GM12874 (cell line): Measurements from ENCODE around the gene ANKS1B.

Experiments
- TF ChIP-seq, protein P1 (sequence below): IDR thresholded peaks from 2 replicates; pipeline ENCODE4 v1.5.1; 2011; ENCODE audit warnings: low read depth, mild to moderate bottlenecking, control low read depth, low read length, moderate library complexity; ENCODE audit not compliant: insufficient read depth

The ANKS1B gene

DNA sequence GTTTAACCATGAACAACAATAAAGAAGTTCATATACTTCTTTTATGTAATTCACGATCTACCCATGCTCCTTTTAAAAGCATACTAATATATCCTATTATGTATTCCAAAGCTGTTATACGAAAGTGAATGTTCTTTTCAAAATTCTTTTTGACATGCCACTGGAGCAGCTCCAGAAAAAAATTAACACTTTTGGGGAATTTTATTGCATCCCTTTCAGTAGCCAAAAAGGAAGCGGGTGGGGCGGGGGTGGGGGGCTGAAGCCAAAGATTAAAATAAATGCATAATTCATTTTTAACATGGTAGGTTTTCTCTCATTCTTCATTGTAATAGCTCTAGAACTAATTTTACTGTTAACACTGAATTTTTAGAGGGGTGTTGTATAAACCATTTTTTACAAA, 123.0 kb downstream of the ANKS1B start:
- TF ChIP-seq, protein P1, sequence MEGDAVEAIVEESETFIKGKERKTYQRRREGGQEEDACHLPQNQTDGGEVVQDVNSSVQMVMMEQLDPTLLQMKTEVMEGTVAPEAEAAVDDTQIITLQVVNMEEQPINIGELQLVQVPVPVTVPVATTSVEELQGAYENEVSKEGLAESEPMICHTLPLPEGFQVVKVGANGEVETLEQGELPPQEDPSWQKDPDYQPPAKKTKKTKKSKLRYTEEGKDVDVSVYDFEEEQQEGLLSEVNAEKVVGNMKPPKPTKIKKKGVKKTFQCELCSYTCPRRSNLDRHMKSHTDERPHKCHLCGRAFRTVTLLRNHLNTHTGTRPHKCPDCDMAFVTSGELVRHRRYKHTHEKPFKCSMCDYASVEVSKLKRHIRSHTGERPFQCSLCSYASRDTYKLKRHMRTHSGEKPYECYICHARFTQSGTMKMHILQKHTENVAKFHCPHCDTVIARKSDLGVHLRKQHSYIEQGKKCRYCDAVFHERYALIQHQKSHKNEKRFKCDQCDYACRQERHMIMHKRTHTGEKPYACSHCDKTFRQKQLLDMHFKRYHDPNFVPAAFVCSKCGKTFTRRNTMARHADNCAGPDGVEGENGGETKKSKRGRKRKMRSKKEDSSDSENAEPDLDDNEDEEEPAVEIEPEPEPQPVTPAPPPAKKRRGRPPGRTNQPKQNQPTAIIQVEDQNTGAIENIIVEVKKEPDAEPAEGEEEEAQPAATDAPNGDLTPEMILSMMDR, result no peak

DNA sequence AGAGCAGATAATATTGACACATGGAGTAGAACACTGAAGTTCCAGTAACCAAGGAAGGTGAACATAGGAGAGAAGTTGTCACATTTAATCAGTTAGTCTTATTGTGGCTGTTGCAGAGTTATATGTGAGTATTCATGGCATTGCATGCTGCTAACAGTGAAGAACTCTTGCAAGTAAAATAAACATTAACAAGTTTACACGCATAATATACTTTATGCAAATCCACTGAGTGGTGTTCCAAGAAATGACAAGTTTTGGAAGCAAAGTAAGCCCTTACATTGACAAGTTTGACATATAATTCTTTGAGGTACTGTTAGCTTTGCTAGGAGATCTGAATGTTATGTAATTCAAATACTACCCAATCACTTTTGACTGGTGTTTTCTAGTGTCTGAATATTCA, 125.6 kb downstream of the ANKS1B start:
- TF ChIP-seq, protein P1, result no peak

DNA sequence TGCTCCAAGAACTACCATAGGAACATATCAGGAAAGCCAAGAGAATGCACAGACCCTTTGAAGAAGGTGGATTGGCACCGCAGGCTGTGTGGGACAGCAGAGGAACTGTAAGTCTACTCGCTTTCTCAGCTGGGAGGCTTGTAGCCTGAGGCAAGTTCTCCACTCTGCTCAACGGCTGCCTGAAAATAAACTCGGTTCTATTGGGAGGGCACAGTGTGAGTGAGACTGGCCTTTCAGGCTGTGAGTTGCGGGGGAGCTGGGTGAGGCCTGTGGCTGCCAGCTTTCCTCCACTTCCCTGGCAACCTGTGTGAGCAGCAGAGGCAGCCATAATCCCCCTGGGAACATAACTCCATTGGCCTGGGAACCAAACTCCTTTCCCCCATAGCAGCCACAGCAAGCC, 132.1 kb downstream of the ANKS1B start:
- TF ChIP-seq, protein P1, result no peak

DNA sequence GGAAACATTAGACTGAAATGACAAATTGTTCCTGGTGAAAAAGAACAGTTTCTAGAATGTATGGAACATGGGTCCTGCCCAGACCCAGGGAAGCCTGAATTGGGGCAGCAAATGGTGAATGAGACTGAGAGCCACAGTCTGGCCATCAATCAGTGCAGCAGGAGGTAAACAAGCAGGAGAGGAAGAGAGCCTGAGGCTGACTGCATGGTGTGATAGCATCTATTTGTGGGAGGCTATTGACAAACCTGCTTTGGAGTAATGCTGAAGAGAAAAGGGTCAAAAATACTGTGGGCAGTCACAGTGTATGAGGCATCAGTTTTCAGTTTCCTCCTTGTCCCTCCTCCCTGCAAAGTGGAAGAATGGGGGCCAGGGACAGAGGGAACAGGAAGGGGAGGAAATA, 136.8 kb downstream of the ANKS1B start:
- TF ChIP-seq, protein P1, result no peak

DNA sequence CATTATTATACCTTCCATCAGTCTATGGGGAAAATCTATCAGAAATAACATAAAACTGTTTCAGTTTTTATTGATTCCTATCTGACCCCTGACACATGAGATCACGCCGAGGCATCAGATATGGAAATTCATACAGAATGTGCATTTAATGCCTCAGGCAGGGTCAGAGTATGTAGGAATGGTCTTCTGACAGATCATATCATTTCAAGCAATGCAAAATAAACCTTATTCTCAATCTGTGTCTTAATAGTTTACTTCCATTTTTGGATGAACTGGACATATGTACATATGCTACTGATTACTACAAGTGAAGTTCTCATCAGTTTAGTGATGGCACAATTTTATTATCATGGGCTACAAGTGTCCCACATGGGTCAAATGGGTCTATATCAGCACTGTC, 150.0 kb downstream of the ANKS1B start:
- TF ChIP-seq, protein P1, result no peak

DNA sequence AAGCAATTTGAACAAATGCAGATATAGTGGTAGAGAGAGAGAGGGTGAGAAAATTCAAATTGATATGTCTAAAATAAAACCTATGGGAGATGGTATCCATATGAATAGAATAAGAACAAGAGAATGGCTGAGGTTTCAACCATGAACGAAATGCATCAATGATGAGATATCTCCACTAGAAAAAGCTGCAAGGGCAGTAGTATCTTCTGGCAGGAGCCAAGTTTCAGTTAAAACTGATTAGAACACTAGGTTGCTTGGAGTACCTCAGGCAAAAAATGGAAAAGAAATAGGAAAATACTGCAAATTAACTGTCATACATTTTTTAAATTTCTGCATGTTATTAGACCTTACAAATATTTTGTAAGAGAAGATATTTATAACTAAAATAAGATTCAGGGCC, 151.3 kb downstream of the ANKS1B start:
- TF ChIP-seq, protein P1, result no peak

DNA sequence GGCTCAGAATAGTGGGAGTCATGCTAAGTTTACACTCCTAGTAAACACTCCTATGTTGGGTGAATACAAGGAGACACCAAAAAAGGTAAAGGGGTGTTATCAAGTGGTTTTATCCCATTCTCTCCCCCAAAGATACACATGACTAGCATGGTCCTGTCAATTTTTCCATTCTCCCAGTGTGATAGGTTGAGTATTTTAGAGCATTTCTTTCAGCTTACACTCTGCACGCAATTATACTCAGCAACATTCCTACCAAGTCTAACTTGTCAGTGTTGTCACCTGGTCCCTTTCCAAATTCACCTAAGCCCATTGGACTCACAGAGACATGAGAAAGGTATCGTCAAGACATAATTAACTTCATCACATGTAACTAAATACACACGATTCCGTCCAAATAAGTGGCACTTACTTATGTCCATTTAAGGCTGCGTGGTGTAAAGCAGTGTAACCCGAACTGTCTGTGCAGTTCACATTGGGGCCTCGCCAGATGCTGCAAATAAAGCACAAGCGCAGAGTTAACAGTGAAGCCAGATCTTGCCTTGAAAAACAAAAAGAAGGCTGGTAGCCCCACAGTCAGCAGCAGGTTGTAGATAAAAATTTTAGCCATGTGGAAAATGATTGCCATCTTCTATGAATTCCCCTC, 159.7 kb downstream of the ANKS1B start:
- TF ChIP-seq, protein P1, result no peak
